Loucy (cell line): ENCODE data around the gene NCKIPSD.

Experiments used
- H2AFZ ChIP-seq: fragments of 200-600 bp; sonication (generic); 2 replicates; pipeline ENCODE4 v1.6.0; 2016; ENCODE audit warnings: antibody characterized with exemption, mild to moderate bottlenecking, low read length, moderate library complexity
- H3F3A ChIP-seq: fragments of 200-600 bp; 2 replicates; pipeline ENCODE4 v1.6.0; 2016; ENCODE audit warnings: antibody characterized with exemption, low read depth, mild to moderate bottlenecking
- H3K27me3 ChIP-seq: fragments of 200-600 bp; sonication (generic); 2 replicates; pipeline ENCODE4 v1.6.1; 2014; ENCODE audit warnings: low read length, mild to moderate bottlenecking; ENCODE audit not compliant: insufficient read depth, poor library complexity, severe bottlenecking
- H3K36me3 ChIP-seq: fragments of 200-600 bp; sonication (generic); 2 replicates; pipeline ENCODE4 v1.6.1; 2016; ENCODE audit warnings: low read length; ENCODE audit not compliant: insufficient read depth
- H3K4me1 ChIP-seq: fragments of 200-600 bp; sonication (generic); 2 replicates; pipeline ENCODE4 v1.5.1; 2014; ENCODE audit warnings: low read length, mild to moderate bottlenecking; ENCODE audit not compliant: insufficient read depth, poor library complexity, severe bottlenecking
- H3K4me2 ChIP-seq: fragments of 200-600 bp; sonication (generic); 2 replicates; pipeline ENCODE4 v1.6.0; 2014; ENCODE audit warnings: antibody characterized with exemption, low read length, low read depth, mild to moderate bottlenecking; ENCODE audit not compliant: poor library complexity, severe bottlenecking
- H3K4me3 ChIP-seq: fragments of 200-600 bp; sonication (generic); 2 replicates; pipeline ENCODE4 v1.5.1; 2014; ENCODE audit warnings: low read length, mild to moderate bottlenecking, mixed read lengths; ENCODE audit not compliant: poor library complexity, severe bottlenecking
- H3K79me2 ChIP-seq: fragments of 200-600 bp; sonication (generic); 2 replicates; pipeline ENCODE4 v1.6.1; 2014; ENCODE audit warnings: low read length; ENCODE audit not compliant: insufficient read depth
- H3K9ac ChIP-seq: fragments of 200-600 bp; sonication (generic); 2 replicates; pipeline ENCODE4 v1.6.0; 2014; ENCODE audit warnings: mild to moderate bottlenecking, low read depth, low read length, moderate library complexity; ENCODE audit not compliant: poor library complexity, severe bottlenecking
- H3K9me2 ChIP-seq: fragments of 200-600 bp; sonication (generic); replicated peaks from 2 replicates; pipeline ENCODE4 v1.6.1; 2016; ENCODE audit warnings: low read depth, low read length, mixed read lengths
- H3K9me3 ChIP-seq: fragments of 200-600 bp; sonication (generic); 2 replicates; pipeline ENCODE4 v1.6.1; 2014; ENCODE audit warnings: mild to moderate bottlenecking, antibody characterized with exemption, low read length, low read depth; ENCODE audit not compliant: insufficient read depth
- H4K20me1 ChIP-seq: fragments of 200-600 bp; sonication (generic); 2 replicates; pipeline ENCODE4 v1.6.0; 2014; ENCODE audit warnings: antibody characterized with exemption, low read length, mild to moderate bottlenecking; ENCODE audit not compliant: insufficient read depth, poor library complexity, severe bottlenecking
- CTCF ChIP-seq: fragments of 200-600 bp; sonication (generic); conservative IDR thresholded peaks from 2 replicates; pipeline ENCODE4 v1.5.1; 2014; ENCODE audit warnings: mild to moderate bottlenecking, antibody characterized with exemption, low read length
- EZH2phosphoT487 ChIP-seq: fragments of 200-600 bp; IDR thresholded peaks from 2 replicates; pipeline ENCODE4 v1.6.1; 2018; ENCODE audit warnings: antibody characterized with exemption, mild to moderate bottlenecking, moderate library complexity, borderline replicate concordance

The NCKIPSD gene

GRCh38 chr3:48679411-48680391 lies 6.0 kb downstream of the NCKIPSD start:
- Histone ChIP-seq H3K9me2 (no peaks in the 10 kb centered on the region), H2AFZ (no peak overlapping the region), H3K9me3 (no peaks in the 10 kb centered on the region), H3K4me1 (peaks cover 14% of the 10 kb centered on the region), H3K79me2 (peaks cover 20% of the 10 kb centered on the region), H3K9ac (no peak overlapping the region), H3K27me3 (no peaks in the 10 kb centered on the region), H3K36me3 (peaks cover 36% of the 10 kb centered on the region; the same call in 1 of the 2 replicates), H3K4me3 (no peak overlapping the region), H4K20me1 (no peaks in the 10 kb centered on the region), H3F3A (no peaks in the 10 kb centered on the region), H3K4me2 (no peak overlapping the region)
- no peak for TF ChIP-seq EZH2phosphoT487
- no peak for TF ChIP-seq CTCF

- Histone ChIP-seq H3K79me2 (peaks cover 10% of the 10 kb centered on the region; the same call in 1 of the 2 replicates), H2AFZ (no peak overlapping the region), H4K20me1 (no peaks in the 10 kb centered on the region), H3K27me3 (no peaks in the 10 kb centered on the region), H3K9me3 (no peaks in the 10 kb centered on the region), H3K9ac (no peak overlapping the region), H3K4me1 (peaks cover 4% of the 10 kb centered on the region), H3K4me3 (no peak overlapping the region), H3K4me2 (no peak overlapping the region), H3K9me2 (no peaks in the 10 kb centered on the region), H3K36me3 (peaks cover 36% of the 10 kb centered on the region; the same call in 1 of the 2 replicates), H3F3A (no peaks in the 10 kb centered on the region)
- TF ChIP-seq EZH2phosphoT487 (no peak), CTCF (no peak)
Observed at GRCh38 chr3:48678566-48679380, 6.9 kb downstream of the NCKIPSD start.

GRCh38 chr3:48678056-48678455 lies 7.7 kb downstream of the NCKIPSD start:
- peaks cover 36% of the 10 kb centered on the region; the same call in 1 of the 2 replicates for H3K36me3 ChIP-seq

More at GRCh38 chr3:48678056-48678455, 7.7 kb downstream of the NCKIPSD start:
- no peaks in the 10 kb centered on the region for H3F3A ChIP-seq
- H3K9ac ChIP-seq, result no peak overlapping the region
- no peak overlapping the region for H3K4me3 ChIP-seq
- H3K27me3 ChIP-seq, result no peaks in the 10 kb centered on the region
- no peak overlapping the region for H2AFZ ChIP-seq
- H3K9me3 ChIP-seq, result no peaks in the 10 kb centered on the region
- no peaks in the 10 kb centered on the region for H4K20me1 ChIP-seq
- H3K4me2 ChIP-seq, result no peak overlapping the region
- H3K4me1 ChIP-seq, result no peaks in the 10 kb centered on the region
- TF ChIP-seq CTCF (no peak), EZH2phosphoT487 (no peak)
- no peaks in the 10 kb centered on the region for H3K9me2 ChIP-seq
- peaks cover 3% of the 10 kb centered on the region; the same call in 1 of the 2 replicates for H3K79me2 ChIP-seq
